HepG2 (cell line): Measurements from ENCODE around the gene TFEB. TPM values are rescaled to one million over a fixed set of nuclear protein-coding genes. Genes with fewer than 3 reads are reported as not detected.
A peak's percentile ranks its signal among the peaks of the same experiment; 100 is the strongest.

Experiments
- ARID2 ChIP-seq: sonication (generic); formaldehyde crosslinking; IDR thresholded peaks from 2 replicates; pipeline ENCODE4 v1.8.1; 2022; ENCODE audit warnings: mild to moderate bottlenecking, missing genetic modification reagents, borderline replicate concordance
- DNMT1 ChIP-seq: sonication (generic); formaldehyde crosslinking; IDR thresholded peaks from 2 replicates; pipeline ENCODE4 v1.5.1; 2020; ENCODE audit warnings: mild to moderate bottlenecking, missing genetic modification reagents
- KDM1A ChIP-seq: IDR thresholded peaks from 2 replicates; pipeline ENCODE4 v1.6.1; 2016; ENCODE audit warnings: missing compliant biosample characterization
- MED1 ChIP-seq: sonication (generic); formaldehyde crosslinking; IDR thresholded peaks from 2 replicates; pipeline ENCODE4 v1.4.0; 2020; ENCODE audit warnings: missing genetic modification reagents
- RAD21 ChIP-seq: fragments of 450-650 bp; formaldehyde crosslinking; IDR thresholded peaks from 2 replicates; pipeline ENCODE4 v1.5.0; 2020; ENCODE audit warnings: mild to moderate bottlenecking
- SRY ChIP-seq: sonication (generic); formaldehyde crosslinking; IDR thresholded peaks from 2 replicates; pipeline ENCODE4 v1.8.0; 2022; ENCODE audit warnings: mild to moderate bottlenecking, missing genetic modification reagents
- ZBTB38 ChIP-seq: sonication (generic); formaldehyde crosslinking; IDR thresholded peaks from 2 replicates; pipeline ENCODE4 v1.5.1; 2020; ENCODE audit warnings: mild to moderate bottlenecking, missing genetic modification reagents
- ZFP82 ChIP-seq: sonication (generic); formaldehyde crosslinking; IDR thresholded peaks from 2 replicates; pipeline ENCODE4 v1.5.1; 2020; ENCODE audit warnings: mild to moderate bottlenecking, missing genetic modification reagents, borderline replicate concordance
- ZFYVE20 ChIP-seq: sonication (generic); formaldehyde crosslinking; IDR thresholded peaks from 2 replicates; pipeline ENCODE4 v1.8.0; 2023; ENCODE audit warnings: low read depth, mild to moderate bottlenecking, moderate library complexity, missing genetic modification reagents, borderline replicate concordance
- ZNF160 ChIP-seq: sonication (generic); formaldehyde crosslinking; IDR thresholded peaks from 2 replicates; pipeline ENCODE4 v1.8.0; 2022; ENCODE audit warnings: mild to moderate bottlenecking, inconsistent platforms, missing genetic modification reagents
- polyA plus RNA-seq, 8 experiments: library from polyadenylated mRNA; depleted of rRNA in 3 of 8; stranded (reverse) in 7 of 8; unstranded in 1 of 8; fragments of >200 nt; fragmentation: Illumina TruSeq in 4 of 8; extraction: Trizol in 4 of 8; gene quantifications; 2 replicates each; pipeline versions ENCODE4 v1.2.1 to v1.2.3, GENCODE V29; 2011 to 2016; ENCODE audit warnings: low read depth in 4 of 8, missing spikeins in 1 of 8, mixed read lengths in 1 of 8; ENCODE audit not compliant: insufficient read depth in 1 of 8
- total RNA-seq, 5 experiments: library from RNA; depleted of rRNA; stranded (reverse); fragments of >200 nt; fragmentation: Illumina TruSeq; extraction: Trizol; gene quantifications; 2 replicates each; pipeline ENCODE4 v1.2.3, GENCODE V29; 2016; ENCODE audit warnings: low read depth in 1 of 5
- TF ChIP-seq, protein P1 (sequence below), 2 experiments: fragments of 450-650 bp in 1 of 2; sonication (generic) in 1 of 2; formaldehyde crosslinking in 1 of 2; IDR thresholded peaks; 2 replicates each; pipeline versions ENCODE4 v1.6.1 to v1.8.0; 2016 to 2022; ENCODE audit warnings: antibody characterized with exemption in 1 of 2, mild to moderate bottlenecking in 1 of 2, missing genetic modification reagents in 1 of 2
- TF ChIP-seq, protein P2 (sequence below): fragments of 450-650 bp; IDR thresholded peaks from 2 replicates; pipeline ENCODE4 v1.6.1; 2016
- TF ChIP-seq, protein P3 (sequence below): sonication (generic); formaldehyde crosslinking; IDR thresholded peaks from 2 replicates; pipeline ENCODE4 v1.4.0; 2020; ENCODE audit warnings: missing genetic modification reagents
- TF ChIP-seq, protein P4 (sequence below): sonication (generic); formaldehyde crosslinking; conservative IDR thresholded peaks from 2 replicates; pipeline ENCODE4 v1.8.0; 2022; ENCODE audit warnings: missing genetic modification reagents

TFEB gene
- total and polyA plus RNA-seq, 2 of the 13 experiments (the other 11 are each of a cell fraction or from before 2014, with no cell fraction given) = 13.3 to 18.7 TPM

DNA sequence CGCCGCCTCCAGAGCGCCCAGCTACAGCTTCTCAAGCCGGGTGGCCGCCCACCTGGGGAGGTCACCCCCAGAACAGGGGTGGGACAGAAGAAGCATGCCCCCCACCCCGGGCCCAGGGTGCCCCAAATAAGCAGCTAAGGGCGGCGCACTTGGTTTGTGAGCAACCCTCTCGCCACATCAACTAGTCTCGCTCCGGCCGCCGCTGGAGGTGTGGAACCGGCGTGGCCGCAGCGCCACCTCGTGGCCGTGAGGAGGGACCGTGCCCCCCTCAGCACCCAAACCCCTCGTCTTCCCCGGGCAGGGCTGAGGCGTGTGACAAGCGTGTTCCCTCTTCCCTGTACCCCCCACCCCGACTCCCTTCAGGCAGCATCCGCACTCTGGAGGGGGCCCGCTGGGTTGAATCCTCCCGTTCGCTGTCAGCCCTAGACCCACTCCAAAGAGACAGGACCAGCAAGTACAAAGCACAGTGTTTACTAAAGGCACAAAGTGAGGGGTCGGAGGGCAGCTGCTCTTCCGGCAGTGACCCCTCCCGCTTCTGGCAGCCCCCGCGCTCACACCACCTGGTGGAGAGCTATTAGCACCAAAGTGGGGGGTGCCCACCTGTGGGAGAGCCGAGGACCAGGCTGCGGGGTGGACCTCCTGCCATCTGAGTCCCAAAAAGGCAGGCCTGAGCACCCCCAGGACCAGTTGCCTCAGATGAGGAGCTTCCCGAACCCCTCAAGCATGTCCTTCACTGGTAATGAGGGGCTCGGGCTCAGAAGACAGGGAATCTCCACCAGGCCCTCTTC lies 51.7 kb downstream of the TFEB start (continued):
- TF ChIP-seq, protein P1, sequence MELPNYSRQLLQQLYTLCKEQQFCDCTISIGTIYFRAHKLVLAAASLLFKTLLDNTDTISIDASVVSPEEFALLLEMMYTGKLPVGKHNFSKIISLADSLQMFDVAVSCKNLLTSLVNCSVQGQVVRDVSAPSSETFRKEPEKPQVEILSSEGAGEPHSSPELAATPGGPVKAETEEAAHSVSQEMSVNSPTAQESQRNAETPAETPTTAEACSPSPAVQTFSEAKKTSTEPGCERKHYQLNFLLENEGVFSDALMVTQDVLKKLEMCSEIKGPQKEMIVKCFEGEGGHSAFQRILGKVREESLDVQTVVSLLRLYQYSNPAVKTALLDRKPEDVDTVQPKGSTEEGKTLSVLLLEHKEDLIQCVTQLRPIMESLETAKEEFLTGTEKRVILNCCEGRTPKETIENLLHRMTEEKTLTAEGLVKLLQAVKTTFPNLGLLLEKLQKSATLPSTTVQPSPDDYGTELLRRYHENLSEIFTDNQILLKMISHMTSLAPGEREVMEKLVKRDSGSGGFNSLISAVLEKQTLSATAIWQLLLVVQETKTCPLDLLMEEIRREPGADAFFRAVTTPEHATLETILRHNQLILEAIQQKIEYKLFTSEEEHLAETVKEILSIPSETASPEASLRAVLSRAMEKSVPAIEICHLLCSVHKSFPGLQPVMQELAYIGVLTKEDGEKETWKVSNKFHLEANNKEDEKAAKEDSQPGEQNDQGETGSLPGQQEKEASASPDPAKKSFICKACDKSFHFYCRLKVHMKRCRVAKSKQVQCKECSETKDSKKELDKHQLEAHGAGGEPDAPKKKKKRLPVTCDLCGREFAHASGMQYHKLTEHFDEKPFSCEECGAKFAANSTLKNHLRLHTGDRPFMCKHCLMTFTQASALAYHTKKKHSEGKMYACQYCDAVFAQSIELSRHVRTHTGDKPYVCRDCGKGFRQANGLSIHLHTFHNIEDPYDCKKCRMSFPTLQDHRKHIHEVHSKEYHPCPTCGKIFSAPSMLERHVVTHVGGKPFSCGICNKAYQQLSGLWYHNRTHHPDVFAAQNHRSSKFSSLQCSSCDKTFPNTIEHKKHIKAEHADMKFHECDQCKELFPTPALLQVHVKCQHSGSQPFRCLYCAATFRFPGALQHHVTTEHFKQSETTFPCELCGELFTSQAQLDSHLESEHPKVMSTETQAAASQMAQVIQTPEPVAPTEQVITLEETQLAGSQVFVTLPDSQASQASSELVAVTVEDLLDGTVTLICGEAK (IDR thresholded peaks at IDR 0.05) = no peak
- TF ChIP-seq, protein P1 (CRISPR knock-in tag; IDR thresholded peaks at IDR 0.05) = peak; percentile 66; the same call in 1 of the 2 replicates
- TF ChIP-seq ZFP82 (CRISPR knock-in tag) (no peak), RAD21 (CRISPR knock-in tag) (peak; percentile 97), ZBTB38 (CRISPR knock-in tag) (peak; percentile 21; the same call in 1 of the 2 replicates), ZFYVE20 (CRISPR knock-in tag) (no peak), ZNF160 (CRISPR knock-in tag) (no peak), KDM1A (CRISPR knock-in tag) (no peak), ARID2 (no peak), SRY (CRISPR knock-in tag) (0 out of 2 replicates have a peak, but pooled peaks have one; percentile 41), DNMT1 (no peak), MED1 (CRISPR knock-in tag) (no peak)
- TF ChIP-seq, protein P2, sequence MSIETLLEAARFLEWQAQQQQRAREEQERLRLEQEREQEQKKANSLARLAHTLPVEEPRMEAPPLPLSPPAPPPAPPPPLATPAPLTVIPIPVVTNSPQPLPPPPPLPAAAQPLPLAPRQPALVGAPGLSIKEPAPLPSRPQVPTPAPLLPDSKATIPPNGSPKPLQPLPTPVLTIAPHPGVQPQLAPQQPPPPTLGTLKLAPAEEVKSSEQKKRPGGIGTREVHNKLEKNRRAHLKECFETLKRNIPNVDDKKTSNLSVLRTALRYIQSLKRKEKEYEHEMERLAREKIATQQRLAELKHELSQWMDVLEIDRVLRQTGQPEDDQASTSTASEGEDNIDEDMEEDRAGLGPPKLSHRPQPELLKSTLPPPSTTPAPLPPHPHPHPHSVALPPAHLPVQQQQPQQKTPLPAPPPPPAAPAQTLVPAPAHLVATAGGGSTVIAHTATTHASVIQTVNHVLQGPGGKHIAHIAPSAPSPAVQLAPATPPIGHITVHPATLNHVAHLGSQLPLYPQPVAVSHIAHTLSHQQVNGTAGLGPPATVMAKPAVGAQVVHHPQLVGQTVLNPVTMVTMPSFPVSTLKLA = no peak
- TF ChIP-seq, protein P3, sequence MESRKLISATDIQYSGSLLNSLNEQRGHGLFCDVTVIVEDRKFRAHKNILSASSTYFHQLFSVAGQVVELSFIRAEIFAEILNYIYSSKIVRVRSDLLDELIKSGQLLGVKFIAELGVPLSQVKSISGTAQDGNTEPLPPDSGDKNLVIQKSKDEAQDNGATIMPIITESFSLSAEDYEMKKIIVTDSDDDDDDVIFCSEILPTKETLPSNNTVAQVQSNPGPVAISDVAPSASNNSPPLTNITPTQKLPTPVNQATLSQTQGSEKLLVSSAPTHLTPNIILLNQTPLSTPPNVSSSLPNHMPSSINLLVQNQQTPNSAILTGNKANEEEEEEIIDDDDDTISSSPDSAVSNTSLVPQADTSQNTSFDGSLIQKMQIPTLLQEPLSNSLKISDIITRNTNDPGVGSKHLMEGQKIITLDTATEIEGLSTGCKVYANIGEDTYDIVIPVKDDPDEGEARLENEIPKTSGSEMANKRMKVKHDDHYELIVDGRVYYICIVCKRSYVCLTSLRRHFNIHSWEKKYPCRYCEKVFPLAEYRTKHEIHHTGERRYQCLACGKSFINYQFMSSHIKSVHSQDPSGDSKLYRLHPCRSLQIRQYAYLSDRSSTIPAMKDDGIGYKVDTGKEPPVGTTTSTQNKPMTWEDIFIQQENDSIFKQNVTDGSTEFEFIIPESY (CRISPR knock-in tag) = peak; percentile 93
- TF ChIP-seq, protein P4, sequence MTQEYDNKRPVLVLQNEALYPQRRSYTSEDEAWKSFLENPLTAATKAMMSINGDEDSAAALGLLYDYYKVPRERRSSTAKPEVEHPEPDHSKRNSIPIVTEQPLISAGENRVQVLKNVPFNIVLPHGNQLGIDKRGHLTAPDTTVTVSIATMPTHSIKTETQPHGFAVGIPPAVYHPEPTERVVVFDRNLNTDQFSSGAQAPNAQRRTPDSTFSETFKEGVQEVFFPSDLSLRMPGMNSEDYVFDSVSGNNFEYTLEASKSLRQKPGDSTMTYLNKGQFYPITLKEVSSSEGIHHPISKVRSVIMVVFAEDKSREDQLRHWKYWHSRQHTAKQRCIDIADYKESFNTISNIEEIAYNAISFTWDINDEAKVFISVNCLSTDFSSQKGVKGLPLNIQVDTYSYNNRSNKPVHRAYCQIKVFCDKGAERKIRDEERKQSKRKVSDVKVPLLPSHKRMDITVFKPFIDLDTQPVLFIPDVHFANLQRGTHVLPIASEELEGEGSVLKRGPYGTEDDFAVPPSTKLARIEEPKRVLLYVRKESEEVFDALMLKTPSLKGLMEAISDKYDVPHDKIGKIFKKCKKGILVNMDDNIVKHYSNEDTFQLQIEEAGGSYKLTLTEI = no peak
